C4-2B (cell line): ENCODE data around the gene CENPP.

Source experiments
- H3K27ac ChIP-seq: fragments of 450-650 bp; 2 replicates; pipeline ENCODE4 v1.5.1; 2017
- ZFX ChIP-seq: fragments of 450-650 bp; IDR thresholded peaks from 2 replicates; pipeline ENCODE4 v1.6.1; 2017
- TF ChIP-seq, protein P1 (sequence below): fragments of 450-650 bp; conservative IDR thresholded peaks from 2 replicates; pipeline ENCODE4 v1.5.1; 2017; ENCODE audit warnings: mild to moderate bottlenecking

Gene CENPP

GRCh38 chr9:92392690-92393089, 66.9 kb downstream of the CENPP start:
- no peak overlapping the region for H3K27ac ChIP-seq
- TF ChIP-seq, protein P1, sequence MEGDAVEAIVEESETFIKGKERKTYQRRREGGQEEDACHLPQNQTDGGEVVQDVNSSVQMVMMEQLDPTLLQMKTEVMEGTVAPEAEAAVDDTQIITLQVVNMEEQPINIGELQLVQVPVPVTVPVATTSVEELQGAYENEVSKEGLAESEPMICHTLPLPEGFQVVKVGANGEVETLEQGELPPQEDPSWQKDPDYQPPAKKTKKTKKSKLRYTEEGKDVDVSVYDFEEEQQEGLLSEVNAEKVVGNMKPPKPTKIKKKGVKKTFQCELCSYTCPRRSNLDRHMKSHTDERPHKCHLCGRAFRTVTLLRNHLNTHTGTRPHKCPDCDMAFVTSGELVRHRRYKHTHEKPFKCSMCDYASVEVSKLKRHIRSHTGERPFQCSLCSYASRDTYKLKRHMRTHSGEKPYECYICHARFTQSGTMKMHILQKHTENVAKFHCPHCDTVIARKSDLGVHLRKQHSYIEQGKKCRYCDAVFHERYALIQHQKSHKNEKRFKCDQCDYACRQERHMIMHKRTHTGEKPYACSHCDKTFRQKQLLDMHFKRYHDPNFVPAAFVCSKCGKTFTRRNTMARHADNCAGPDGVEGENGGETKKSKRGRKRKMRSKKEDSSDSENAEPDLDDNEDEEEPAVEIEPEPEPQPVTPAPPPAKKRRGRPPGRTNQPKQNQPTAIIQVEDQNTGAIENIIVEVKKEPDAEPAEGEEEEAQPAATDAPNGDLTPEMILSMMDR, result no peak
- TF ChIP-seq ZFX, result no peak

GRCh38 chr9:92393686-92394085, 67.9 kb downstream of the CENPP start:
- TF ChIP-seq, protein P1, result no peak
- no peak for TF ChIP-seq ZFX
- H3K27ac ChIP-seq, result no peak overlapping the region

DNA sequence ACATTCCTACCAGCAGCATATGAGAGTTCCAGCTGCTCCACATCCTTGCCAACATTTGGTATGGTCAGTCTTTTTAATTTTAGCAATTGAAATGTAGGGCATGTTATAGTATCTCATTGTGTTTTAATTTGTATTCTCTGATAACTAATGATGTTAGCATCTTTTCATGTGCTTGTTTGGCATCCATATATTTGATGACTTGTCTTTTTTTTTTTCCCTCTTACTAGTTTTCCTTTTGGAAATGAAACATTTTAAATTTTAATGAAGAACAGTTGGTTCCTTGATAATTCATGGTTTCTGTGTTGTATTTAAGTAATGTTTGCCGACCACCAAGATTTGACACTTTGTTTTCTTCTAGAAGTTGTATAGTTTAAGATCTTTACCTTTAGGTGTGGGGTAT, 69.9 kb downstream of the CENPP start:
- H3K27ac ChIP-seq, result no peak overlapping the region
- TF ChIP-seq, protein P1, result no peak
- TF ChIP-seq ZFX, result no peak

DNA sequence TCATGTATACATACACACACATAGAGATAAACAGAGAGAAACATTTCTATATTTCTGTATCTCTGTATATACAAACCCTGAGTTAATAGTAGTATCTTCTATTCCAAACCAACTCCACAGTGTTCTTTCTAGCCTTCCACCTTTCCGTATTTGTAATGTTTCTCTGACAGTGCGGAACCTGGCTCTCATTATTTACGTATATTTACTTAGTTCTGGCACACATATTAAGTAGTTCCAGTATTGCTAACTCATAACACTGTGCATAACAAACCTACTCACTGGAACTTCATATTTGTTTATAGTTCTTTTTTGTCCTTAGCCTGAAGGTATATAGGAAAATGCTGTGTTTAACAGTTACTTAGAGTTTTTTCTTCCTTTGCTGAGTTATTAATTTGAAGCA, 72.1 kb downstream of the CENPP start:
- peak overlapping the region; percentile 46; the same call in 1 of the 2 replicates for H3K27ac ChIP-seq
- TF ChIP-seq ZFX, result no peak

DNA sequence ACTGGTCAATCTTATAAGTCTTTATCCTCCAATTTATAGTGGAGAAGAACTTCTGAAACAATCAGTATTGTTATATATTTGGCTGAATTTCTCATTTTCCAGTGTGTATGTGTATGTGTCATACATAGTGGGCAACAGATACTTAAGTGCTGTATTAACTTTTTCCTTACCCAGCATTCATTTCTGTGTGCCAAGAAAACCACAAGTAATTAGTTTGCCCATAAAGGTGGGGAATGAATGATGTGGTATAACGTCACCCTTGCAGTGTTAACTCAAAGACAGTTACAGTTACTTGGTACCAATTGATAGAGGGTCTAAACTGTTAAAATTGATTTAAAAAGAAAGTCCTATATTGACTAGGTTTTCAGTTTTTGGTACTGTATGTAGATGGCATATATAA, 76.6 kb downstream of the CENPP start:
- no peak overlapping the region for H3K27ac ChIP-seq
- TF ChIP-seq ZFX, result no peak
- TF ChIP-seq, protein P1, result no peak

DNA sequence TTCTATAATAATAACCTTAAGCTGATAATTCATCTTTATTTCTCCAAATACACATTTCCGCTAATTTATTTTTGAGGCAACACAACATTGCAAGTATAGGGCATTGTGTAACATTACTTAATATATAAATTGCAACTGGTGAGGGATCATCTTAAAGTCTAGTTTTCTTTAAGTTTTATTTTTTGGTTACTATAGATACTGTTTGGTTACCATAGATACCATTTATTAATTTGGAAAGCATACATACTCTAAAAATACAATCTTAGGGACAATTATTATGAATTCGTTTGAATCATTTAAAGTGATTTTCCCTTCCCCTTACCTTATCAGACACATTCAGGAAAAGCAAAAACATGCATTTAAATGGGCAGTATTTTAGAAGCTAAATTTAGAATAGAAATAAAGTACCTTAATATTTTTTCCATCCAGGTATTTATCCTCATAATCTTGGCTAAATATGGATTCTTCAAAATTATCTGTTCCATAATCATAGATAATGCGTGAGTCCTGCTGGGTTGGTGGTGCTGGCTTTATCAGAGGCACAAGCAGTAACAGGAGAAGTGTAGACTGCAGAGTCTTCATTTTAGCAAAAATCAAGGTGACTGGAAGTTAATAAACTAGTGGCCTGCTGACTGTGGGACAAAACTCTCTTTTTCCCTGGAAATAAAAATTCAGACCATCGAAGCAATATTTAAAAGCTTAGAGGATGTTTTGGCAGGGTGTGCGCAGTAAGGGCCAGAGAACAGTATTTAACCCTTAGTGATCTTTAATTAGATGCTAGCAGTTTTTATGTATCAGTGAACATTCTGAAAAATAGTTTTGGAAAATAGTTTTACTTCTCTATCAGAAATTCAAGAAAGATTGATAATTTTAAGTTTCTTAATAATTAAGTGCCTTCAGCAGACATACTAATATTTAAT, 77.3 kb downstream of the CENPP start:
- no peak overlapping the region for H3K27ac ChIP-seq
- TF ChIP-seq, protein P1, result no peak
- no peak for TF ChIP-seq ZFX

- no peak within 1 kb of the TSS for H3K27ac ChIP-seq
- TF ChIP-seq, protein P1, result no peak
- no peak for TF ChIP-seq ZFX
Observed at GRCh38 chr9:92404042-92404836, 78.5 kb downstream of the CENPP start, which contains the start of gene OGN. OGN (minus strand) TSS chr9:92404578; CDS start chr9:92403407, 1,171 bp downstream.
